ENCODE measurements around the gene CDC73. TPM values are rescaled to one million over a fixed set of nuclear protein-coding genes. Genes with fewer than 3 reads are reported as not detected.

CDC73 gene
- total RNA-seq, 1 experiment from 2014 or later: 62.5 TPM

DNA sequence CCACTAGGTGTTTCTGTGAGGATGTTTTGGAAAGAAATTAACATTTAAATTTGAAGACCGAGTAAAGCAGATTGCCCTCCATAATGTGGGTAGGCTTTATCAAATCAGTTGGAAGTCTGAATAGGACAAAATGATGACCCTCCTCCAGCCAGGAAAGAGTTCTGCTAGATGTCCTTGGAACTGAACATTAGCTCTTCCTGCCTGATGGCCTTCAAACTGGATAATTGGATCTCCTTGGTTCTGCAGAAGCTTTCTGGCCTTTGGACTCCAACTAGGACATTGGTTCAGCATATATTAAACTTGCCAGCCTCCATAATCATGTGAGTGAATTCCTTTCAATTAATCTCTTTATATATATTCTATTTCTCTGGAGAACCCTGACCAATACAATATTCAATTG lies 12.2 kb upstream of the CDC73 start:
- Histone ChIP-seq H4K20me1 (ENCODE audit: control insufficient read depth, insufficient read depth, insufficient read length) (no peaks in the 10 kb centered on the region), H4K8ac (replicated peaks; ENCODE audit: insufficient read length, low read depth, low read length) (no peak overlapping the region), H3K27ac (ENCODE audit: insufficient read length, low read depth, low read length) (no peak overlapping the region), H4K91ac (ENCODE audit: insufficient read length, low read depth, low read length) (no peak overlapping the region), H2AK5ac (ENCODE audit: insufficient read length, low read length) (no peak overlapping the region), H2BK15ac (ENCODE audit: low read depth, low read length) (no peak overlapping the region), H2BK5ac (ENCODE audit: insufficient read length, low read length) (no peak overlapping the region), H4K5ac (ENCODE audit: insufficient read length, low read depth, low read length) (no peak overlapping the region), H2AFZ (ENCODE audit: low read length) (no peak overlapping the region), H3T11ph (ENCODE audit: low read length) (no peak overlapping the region), H3K18ac (ENCODE audit: insufficient read length, low read depth, low read length) (no peak overlapping the region), H3K4me2 (ENCODE audit: insufficient read depth, insufficient read length, low read length) (no peak overlapping the region), H2BK12ac (ENCODE audit: insufficient read length, low read depth, low read length) (no peak overlapping the region), H2BK120ac (ENCODE audit: low read depth, low read length, poor library complexity, severe bottlenecking) (no peak overlapping the region), H3K23me2 (ENCODE audit: insufficient read length, low read depth, low read length, poor library complexity, severe bottlenecking) (peaks cover 4% of the 10 kb centered on the region), H3K4me1 (ENCODE audit: insufficient read depth, low read length) (peaks cover 7% of the 10 kb centered on the region; the same call in 1 of the 2 replicates), H3K79me2 (ENCODE audit: insufficient read depth, low read length) (no peaks in the 10 kb centered on the region), H3K27me3 (ENCODE audit: insufficient read depth, low read length) (no peaks in the 10 kb centered on the region), H3K56ac (ENCODE audit: insufficient read length, low read depth, low read length) (no peak overlapping the region), H3K79me1 (ENCODE audit: insufficient read depth, low read depth, low read length, poor library complexity, severe bottlenecking) (no peaks in the 10 kb centered on the region), H3K14ac (ENCODE audit: insufficient read depth, low read length) (no peak overlapping the region), H3K9ac (ENCODE audit: extremely low read depth, insufficient read length, low read length) (no peak overlapping the region), H3K23ac (ENCODE audit: insufficient read length, low read depth, low read length) (no peak overlapping the region), H2BK20ac (ENCODE audit: low read depth, low read length, poor library complexity, severe bottlenecking) (no peak overlapping the region), H3K4ac (ENCODE audit: low read depth, low read length) (no peak overlapping the region), H3K9me3 (ENCODE audit: control insufficient read depth, low read depth, low read length) (no peaks in the 10 kb centered on the region)
- Mint-ChIP-seq H3K9me3 (no peaks in the 10 kb centered on the region), H3K4me3 (no peak overlapping the region), H3K4me1 (peaks cover 30 to 34% of the 10 kb centered on the region in 2 experiments), H3K27me3 (ENCODE audit: low read depth) (no peaks in the 10 kb centered on the region), H3K36me3 (ENCODE audit: insufficient read depth in 1 of 3, low read depth in 3 of 3) (no peaks in the 10 kb centered on the region), H3K27ac (no peak overlapping the region)
- TF ChIP-seq, protein P1, sequence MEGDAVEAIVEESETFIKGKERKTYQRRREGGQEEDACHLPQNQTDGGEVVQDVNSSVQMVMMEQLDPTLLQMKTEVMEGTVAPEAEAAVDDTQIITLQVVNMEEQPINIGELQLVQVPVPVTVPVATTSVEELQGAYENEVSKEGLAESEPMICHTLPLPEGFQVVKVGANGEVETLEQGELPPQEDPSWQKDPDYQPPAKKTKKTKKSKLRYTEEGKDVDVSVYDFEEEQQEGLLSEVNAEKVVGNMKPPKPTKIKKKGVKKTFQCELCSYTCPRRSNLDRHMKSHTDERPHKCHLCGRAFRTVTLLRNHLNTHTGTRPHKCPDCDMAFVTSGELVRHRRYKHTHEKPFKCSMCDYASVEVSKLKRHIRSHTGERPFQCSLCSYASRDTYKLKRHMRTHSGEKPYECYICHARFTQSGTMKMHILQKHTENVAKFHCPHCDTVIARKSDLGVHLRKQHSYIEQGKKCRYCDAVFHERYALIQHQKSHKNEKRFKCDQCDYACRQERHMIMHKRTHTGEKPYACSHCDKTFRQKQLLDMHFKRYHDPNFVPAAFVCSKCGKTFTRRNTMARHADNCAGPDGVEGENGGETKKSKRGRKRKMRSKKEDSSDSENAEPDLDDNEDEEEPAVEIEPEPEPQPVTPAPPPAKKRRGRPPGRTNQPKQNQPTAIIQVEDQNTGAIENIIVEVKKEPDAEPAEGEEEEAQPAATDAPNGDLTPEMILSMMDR (conservative IDR thresholded peaks at IDR 0.05): no peak
- no CpG with 5 or more reads among the region's 1 CpG for WGBS (ENCODE audit: extremely low coverage, insufficient read length, low lambda C conversion rate)
- no peak for DNase-seq

All from H9 (cell line).